ENCODE data around the gene PRMT1. TPM values are rescaled to one million over a fixed set of nuclear protein-coding genes. Genes with fewer than 3 reads are reported as not detected.

Gene PRMT1
- total and polyA plus RNA-seq, 4 donors: 35.1 to 67.2 (median 53.8) TPM

DNA sequence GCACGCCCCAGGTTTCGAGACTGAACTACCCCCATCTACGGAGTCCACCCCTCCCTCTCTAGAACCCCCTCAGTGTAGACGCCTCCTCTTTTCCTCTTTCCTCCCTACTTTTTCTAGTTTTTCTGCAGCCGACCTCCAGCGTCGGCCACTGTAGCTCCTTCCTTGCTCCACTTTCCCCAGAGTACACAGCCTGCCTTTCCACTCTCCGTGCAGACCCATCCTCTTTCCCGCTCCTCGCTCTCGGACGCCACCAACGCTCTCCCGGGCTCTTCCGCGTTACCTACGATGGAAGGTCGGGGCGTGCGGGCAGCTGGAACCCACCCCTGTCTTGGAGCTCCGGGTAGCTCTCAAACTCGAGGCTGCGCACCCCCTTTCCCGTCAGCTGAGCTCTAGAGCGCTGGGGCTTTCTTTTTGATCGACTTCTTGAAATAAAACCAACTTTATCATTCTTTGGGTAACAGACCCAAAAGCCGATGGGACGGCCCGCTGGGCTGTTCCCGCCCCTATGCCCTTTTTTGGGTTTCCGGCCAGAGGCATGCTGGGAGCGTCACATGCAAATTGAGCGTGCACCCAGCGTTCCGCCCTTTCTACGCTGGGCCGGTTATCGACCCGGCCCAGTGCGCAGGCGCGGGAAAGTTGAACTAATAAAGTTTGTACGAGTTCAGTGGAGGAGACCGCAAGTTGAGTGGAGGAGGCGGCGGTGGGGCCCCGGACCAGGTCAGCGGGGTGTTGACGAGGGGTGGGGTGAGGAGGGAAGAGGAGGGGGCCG is 11.5 kb upstream of the PRMT1 start, which contains the start of the genes BCL2L12 and IRF3 (continued):
- TF ChIP-seq, protein P1, sequence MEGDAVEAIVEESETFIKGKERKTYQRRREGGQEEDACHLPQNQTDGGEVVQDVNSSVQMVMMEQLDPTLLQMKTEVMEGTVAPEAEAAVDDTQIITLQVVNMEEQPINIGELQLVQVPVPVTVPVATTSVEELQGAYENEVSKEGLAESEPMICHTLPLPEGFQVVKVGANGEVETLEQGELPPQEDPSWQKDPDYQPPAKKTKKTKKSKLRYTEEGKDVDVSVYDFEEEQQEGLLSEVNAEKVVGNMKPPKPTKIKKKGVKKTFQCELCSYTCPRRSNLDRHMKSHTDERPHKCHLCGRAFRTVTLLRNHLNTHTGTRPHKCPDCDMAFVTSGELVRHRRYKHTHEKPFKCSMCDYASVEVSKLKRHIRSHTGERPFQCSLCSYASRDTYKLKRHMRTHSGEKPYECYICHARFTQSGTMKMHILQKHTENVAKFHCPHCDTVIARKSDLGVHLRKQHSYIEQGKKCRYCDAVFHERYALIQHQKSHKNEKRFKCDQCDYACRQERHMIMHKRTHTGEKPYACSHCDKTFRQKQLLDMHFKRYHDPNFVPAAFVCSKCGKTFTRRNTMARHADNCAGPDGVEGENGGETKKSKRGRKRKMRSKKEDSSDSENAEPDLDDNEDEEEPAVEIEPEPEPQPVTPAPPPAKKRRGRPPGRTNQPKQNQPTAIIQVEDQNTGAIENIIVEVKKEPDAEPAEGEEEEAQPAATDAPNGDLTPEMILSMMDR (IDR thresholded peaks at IDR 0.05; ENCODE audit: low read depth, low read length, missing input control): no peak
- TF ChIP-seq RAD21 (IDR thresholded peaks at IDR 0.05) (no peak), YY1 (IDR thresholded peaks at IDR 0.05) (peak; percentile 70), FOXA1 (IDR thresholded peaks at IDR 0.05) (no peak), EGR1 (IDR thresholded peaks at IDR 0.05; ENCODE audit: low read depth in 2 of 2) (peak in 1 of 2 donors; percentile 49), ATF3 (IDR thresholded peaks at IDR 0.05) (no peak)
- TF ChIP-seq, protein P2, sequence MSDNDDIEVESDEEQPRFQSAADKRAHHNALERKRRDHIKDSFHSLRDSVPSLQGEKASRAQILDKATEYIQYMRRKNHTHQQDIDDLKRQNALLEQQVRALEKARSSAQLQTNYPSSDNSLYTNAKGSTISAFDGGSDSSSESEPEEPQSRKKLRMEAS (IDR thresholded peaks at IDR 0.05): no peak

GRCh38 chr19:49666120-49666444 is 11.0 kb upstream of the PRMT1 start:
- H3K4me3 ChIP-seq (ENCODE audit: low read depth in 1 of 3, low read length in 3 of 3): peak overlapping the region; percentile 59 to 76 (median 66)
- peak overlapping the region; percentile 88 to 91 for H3K27ac ChIP-seq (ENCODE audit: low read depth in 1 of 2, low read length in 2 of 2)
- H3K9ac ChIP-seq (ENCODE audit: low read depth in 1 of 2, low read length in 2 of 2): peak overlapping the region; percentile 87 to 92
- H3K36me3 ChIP-seq (ENCODE audit: control insufficient read depth in 4 of 4, insufficient read depth in 3 of 4, low read depth in 1 of 4, low read length in 3 of 4): peaks cover 5 to 19% (median 8%) of the 10 kb centered on the region in 4 donors
- 0% methylated on average over 9 of the region's 9 CpGs for WGBS
- TF ChIP-seq, protein P2 (IDR thresholded peaks at IDR 0.05): no peak
- TF ChIP-seq SP1 (IDR thresholded peaks at IDR 0.05): no peak
- TF ChIP-seq, protein P3, sequence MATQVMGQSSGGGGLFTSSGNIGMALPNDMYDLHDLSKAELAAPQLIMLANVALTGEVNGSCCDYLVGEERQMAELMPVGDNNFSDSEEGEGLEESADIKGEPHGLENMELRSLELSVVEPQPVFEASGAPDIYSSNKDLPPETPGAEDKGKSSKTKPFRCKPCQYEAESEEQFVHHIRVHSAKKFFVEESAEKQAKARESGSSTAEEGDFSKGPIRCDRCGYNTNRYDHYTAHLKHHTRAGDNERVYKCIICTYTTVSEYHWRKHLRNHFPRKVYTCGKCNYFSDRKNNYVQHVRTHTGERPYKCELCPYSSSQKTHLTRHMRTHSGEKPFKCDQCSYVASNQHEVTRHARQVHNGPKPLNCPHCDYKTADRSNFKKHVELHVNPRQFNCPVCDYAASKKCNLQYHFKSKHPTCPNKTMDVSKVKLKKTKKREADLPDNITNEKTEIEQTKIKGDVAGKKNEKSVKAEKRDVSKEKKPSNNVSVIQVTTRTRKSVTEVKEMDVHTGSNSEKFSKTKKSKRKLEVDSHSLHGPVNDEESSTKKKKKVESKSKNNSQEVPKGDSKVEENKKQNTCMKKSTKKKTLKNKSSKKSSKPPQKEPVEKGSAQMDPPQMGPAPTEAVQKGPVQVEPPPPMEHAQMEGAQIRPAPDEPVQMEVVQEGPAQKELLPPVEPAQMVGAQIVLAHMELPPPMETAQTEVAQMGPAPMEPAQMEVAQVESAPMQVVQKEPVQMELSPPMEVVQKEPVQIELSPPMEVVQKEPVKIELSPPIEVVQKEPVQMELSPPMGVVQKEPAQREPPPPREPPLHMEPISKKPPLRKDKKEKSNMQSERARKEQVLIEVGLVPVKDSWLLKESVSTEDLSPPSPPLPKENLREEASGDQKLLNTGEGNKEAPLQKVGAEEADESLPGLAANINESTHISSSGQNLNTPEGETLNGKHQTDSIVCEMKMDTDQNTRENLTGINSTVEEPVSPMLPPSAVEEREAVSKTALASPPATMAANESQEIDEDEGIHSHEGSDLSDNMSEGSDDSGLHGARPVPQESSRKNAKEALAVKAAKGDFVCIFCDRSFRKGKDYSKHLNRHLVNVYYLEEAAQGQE (IDR thresholded peaks at IDR 0.05): no peak
- no peak for TF ChIP-seq HNF4G (IDR thresholded peaks at IDR 0.05)
- TF ChIP-seq EGR1 (IDR thresholded peaks at IDR 0.05; ENCODE audit: low read depth in 2 of 2): no peak
- no peak for TF ChIP-seq GABPA (IDR thresholded peaks at IDR 0.05 in 1 of 2, conservative IDR thresholded peaks at IDR 0.05 in 1 of 2)
- no peak for TF ChIP-seq FOXA2 (IDR thresholded peaks at IDR 0.05)
- no peak for TF ChIP-seq FOXA1 (IDR thresholded peaks at IDR 0.05)
- no peak for TF ChIP-seq JUND (IDR thresholded peaks at IDR 0.05)
- no peak for TF ChIP-seq HNF4A (conservative IDR thresholded peaks at IDR 0.05)
- TF ChIP-seq, protein P4, sequence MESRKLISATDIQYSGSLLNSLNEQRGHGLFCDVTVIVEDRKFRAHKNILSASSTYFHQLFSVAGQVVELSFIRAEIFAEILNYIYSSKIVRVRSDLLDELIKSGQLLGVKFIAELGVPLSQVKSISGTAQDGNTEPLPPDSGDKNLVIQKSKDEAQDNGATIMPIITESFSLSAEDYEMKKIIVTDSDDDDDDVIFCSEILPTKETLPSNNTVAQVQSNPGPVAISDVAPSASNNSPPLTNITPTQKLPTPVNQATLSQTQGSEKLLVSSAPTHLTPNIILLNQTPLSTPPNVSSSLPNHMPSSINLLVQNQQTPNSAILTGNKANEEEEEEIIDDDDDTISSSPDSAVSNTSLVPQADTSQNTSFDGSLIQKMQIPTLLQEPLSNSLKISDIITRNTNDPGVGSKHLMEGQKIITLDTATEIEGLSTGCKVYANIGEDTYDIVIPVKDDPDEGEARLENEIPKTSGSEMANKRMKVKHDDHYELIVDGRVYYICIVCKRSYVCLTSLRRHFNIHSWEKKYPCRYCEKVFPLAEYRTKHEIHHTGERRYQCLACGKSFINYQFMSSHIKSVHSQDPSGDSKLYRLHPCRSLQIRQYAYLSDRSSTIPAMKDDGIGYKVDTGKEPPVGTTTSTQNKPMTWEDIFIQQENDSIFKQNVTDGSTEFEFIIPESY (IDR thresholded peaks at IDR 0.05): no peak
- TF ChIP-seq RAD21 (IDR thresholded peaks at IDR 0.05): no peak
- no peak for TF ChIP-seq TAF1 (conservative IDR thresholded peaks at IDR 0.05)
- TF ChIP-seq YY1 (IDR thresholded peaks at IDR 0.05): no peak
- no peak for TF ChIP-seq RXRA (IDR thresholded peaks at IDR 0.05)
- TF ChIP-seq NR2F2 (IDR thresholded peaks at IDR 0.05): no peak
- no peak for TF ChIP-seq ATF3 (IDR thresholded peaks at IDR 0.05)
- TF ChIP-seq, protein P1 (IDR thresholded peaks at IDR 0.05; ENCODE audit: low read depth, low read length, missing input control): no peak
- H3K27me3 ChIP-seq (ENCODE audit: control insufficient read depth in 4 of 4, insufficient read depth in 4 of 4, low read length in 3 of 4): no peaks in the 10 kb centered on the region
- H3K4me1 ChIP-seq (ENCODE audit: control insufficient read depth in 4 of 4, insufficient read depth in 4 of 4, low read length in 3 of 4): peaks cover 7 to 35% (median 27%) of the 10 kb centered on the region in 4 donors
- no peak for DNase-seq (ENCODE audit: low spot score)
- no peaks in the 10 kb centered on the region for H3K9me3 ChIP-seq (ENCODE audit: control insufficient read depth in 4 of 4, low read length in 3 of 4)

Data from liver (tissue), 9 donors.